Kidney epithelial cell (primary cell): ENCODE measurements around the gene MAGED4B. TPM values are rescaled to one million over a fixed set of nuclear protein-coding genes. Genes with fewer than 3 reads are reported as not detected.
"Not testable (repeated sequence)": the region's sequence is repeated elsewhere in the genome, so short reads cannot be mapped to it uniquely, and the experiment has no call there.

Experiments used
- DNase-seq: peaks from one replicate; pipeline ENCODE4 v3.0.0-alpha.2; 2010; ENCODE audit warnings: low read depth
- H3K27me3 ChIP-seq: 2 replicates; pipeline ENCODE4 v1.6.0; 2011; ENCODE audit warnings: low read length; ENCODE audit not compliant: control insufficient read depth, insufficient read depth
- H3K36me3 ChIP-seq: 2 replicates; pipeline ENCODE4 v1.5.1; 2011; ENCODE audit warnings: low read length; ENCODE audit not compliant: control insufficient read depth, insufficient read depth
- H3K4me3 ChIP-seq: 2 replicates; pipeline ENCODE4 v1.5.1; 2011; ENCODE audit warnings: low read depth, mild to moderate bottlenecking, control low read depth, low read length
- CTCF ChIP-seq: IDR thresholded peaks from 2 replicates; pipeline ENCODE4 v1.5.1; 2011; ENCODE audit warnings: mild to moderate bottlenecking, moderate library complexity, low read length, control low read depth, inconsistent platforms; ENCODE audit not compliant: insufficient read depth, poor library complexity, severe bottlenecking
- total RNA-seq: library from RNA; depleted of rRNA; stranded (reverse); fragments of >200 nt; gene quantifications from 2 replicates; pipeline ENCODE4 v1.2.3, GENCODE V29; 2015

Gene MAGED4B
- total RNA-seq = 46.3 and 52.5 TPM in 2 replicates

- H3K27me3 ChIP-seq, H3K36me3 ChIP-seq, DNase-seq, H3K4me3 ChIP-seq: not testable (repeated sequence)
Observed at GRCh38 chrX:52068666-52069640, at the start of gene MAGED4B. Gene MAGED4B (minus strand): TSS chrX:52069183. CDS start chrX:52068172, 1,011 bp downstream.

- Histone ChIP-seq H3K27me3 (no peaks in the 10 kb centered on the region), H3K4me3 (no peak overlapping the region), H3K36me3 (no peaks in the 10 kb centered on the region)
- TF ChIP-seq CTCF = no peak
- DNase-seq = no peak
Observed at GRCh38 chrX:52118262-52118661, 49.3 kb upstream of the MAGED4B start.

- no peaks in the 10 kb centered on the region for H3K27me3 ChIP-seq
Observed at GRCh38 chrX:52082578-52082977, 13.6 kb upstream of the MAGED4B start.

GRCh38 chrX:52078131-52078530 lies 9.1 kb upstream of the MAGED4B start:
- TF ChIP-seq CTCF = no peak
- Histone ChIP-seq H3K4me3 (no peak overlapping the region), H3K36me3 (no peaks in the 10 kb centered on the region), H3K27me3 (no peaks in the 10 kb centered on the region)
- DNase-seq = no peak

More at GRCh38 chrX:52082578-52082977, 13.6 kb upstream of the MAGED4B start:
- Histone ChIP-seq H3K4me3 (no peak overlapping the region), H3K36me3 (no peaks in the 10 kb centered on the region)
- TF ChIP-seq CTCF = no peak
- no peak for DNase-seq

GRCh38 chrX:52042288-52042687 lies 26.7 kb downstream of the MAGED4B start:
- not testable (repeated sequence) for H3K36me3 ChIP-seq, DNase-seq

GRCh38 chrX:52034211-52034610 lies 34.8 kb downstream of the MAGED4B start:
- TF ChIP-seq CTCF = no peak
- Histone ChIP-seq H3K27me3 (no peaks in the 10 kb centered on the region), H3K36me3 (no peaks in the 10 kb centered on the region), H3K4me3 (no peak overlapping the region)
- DNase-seq = no peak

More at GRCh38 chrX:52042288-52042687, 26.7 kb downstream of the MAGED4B start:
- not testable (repeated sequence) for H3K4me3 ChIP-seq, H3K27me3 ChIP-seq
